Measurements from ENCODE around the gene STX16. TPM values are rescaled to one million over a fixed set of nuclear protein-coding genes. Genes with fewer than 3 reads are reported as not detected.

The STX16 gene
- total RNA-seq, 1 experiment from 2014 or later: 18.4 TPM

DNA sequence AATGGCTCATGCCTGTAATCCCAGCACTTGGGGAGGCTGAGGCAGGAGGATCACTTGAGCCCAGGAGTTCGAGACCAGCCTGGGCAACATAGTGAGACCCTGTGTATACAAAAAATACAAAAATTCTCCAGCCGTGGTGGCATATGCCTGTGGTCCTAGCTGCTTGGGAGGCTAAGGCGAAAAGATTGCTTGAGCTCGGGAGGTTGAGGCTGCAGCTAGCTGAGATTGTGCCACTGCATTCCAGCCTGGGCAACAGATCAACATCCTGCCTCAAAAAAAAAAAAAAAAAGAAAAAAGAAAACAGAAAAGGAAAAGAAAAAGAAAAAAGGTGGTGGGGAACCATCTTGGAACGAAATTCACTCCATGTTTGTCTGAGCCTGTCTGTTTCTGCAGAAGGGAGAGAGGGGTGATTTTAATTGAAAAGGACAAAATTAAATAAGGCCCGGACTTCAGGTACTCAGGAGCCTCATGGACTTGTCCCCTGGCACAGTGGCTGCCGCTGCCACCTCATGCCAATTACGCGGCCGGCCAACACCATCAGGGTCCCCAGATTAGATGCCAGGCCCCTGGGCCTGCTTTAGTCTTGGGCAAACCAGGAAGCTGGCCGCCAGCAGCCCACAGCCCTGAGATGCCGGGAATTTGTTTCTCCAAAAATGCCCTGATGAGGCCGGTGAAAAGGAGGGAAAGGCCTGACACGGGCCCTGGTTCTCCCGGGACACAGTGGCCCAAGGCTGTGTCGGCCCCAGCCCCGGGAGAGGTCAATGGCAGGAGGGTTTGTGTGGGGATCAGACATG, 37.8 kb upstream of the STX16 start:
- Histone ChIP-seq H3K36me3 (replicated peaks; ENCODE audit: control insufficient read depth, insufficient read depth, low read length) (no peaks in the 10 kb centered on the region), H3K4me3 (ENCODE audit: insufficient read depth, low read depth, low read length) (no peak overlapping the region), H3K27me3 (ENCODE audit: control insufficient read depth, insufficient read depth, low read length) (peaks cover 2% of the 10 kb centered on the region; the same call in 1 of the 2 replicates)
- no peak for DNase-seq

DNA sequence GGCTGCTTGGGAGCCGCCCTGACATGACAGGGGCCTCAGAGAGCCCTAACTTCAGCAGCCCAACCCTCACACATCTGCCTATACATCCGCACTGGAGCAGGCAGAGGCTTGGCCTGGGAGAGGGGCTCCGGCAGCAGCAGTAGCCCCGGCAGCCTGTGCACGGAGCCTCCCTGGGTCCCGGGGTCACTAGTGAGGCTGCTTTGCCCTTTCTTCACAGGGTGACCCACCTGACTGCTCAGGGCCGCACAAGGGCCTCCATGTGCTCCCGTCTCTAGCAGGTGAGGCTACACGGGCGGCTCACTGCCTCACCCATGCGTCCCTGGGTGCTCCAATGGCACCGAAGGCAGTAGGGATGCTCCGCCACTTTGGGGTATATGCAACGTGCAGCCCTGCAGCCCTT, 36.7 kb upstream of the STX16 start:
- Histone ChIP-seq H3K27me3 (ENCODE audit: control insufficient read depth, insufficient read depth, low read length) (peaks cover 6% of the 10 kb centered on the region; the same call in 1 of the 2 replicates), H3K4me3 (ENCODE audit: insufficient read depth, low read depth, low read length) (no peak overlapping the region), H3K36me3 (replicated peaks; ENCODE audit: control insufficient read depth, insufficient read depth, low read length) (no peaks in the 10 kb centered on the region)
- no peak for DNase-seq

DNA sequence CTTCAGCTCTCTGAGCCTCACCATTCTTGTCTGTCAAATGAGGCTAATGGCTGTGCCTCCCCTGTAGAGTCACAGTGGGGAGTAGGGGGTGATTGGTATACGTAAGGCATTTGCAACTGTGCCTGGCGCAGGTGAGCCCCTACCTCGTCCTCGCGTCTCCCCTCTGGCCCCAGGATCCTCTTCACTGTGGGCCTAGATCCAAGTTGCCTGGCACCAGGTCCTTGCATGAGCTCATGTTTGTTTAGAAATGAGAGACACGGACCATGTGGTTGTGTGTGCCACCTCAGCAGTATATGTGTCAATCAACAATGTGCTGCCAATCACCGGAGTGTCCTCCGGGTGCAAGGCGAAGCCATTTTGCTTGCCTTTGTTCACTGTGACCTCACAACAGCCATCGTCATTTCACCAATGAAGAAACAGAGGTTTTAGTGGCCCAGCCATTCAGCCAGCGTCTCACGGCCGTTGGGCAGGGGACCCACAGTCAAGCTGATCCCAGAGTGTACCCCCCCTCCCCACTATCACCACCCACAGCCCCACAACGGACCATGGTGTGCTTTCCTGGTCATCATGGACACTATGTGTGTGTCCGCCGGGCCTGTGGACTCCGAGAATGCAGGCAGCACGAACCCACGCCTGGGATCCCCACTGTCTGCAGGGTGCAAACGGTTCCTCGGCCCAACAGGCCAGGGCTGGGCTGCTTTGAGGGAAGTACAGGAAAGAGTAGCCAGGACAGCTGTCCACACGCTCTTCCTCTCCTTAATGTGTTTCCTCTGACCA, 35.9 kb upstream of the STX16 start:
- DNase-seq: no peak
- peaks cover 6% of the 10 kb centered on the region; the same call in 1 of the 2 replicates for H3K27me3 ChIP-seq (ENCODE audit: control insufficient read depth, insufficient read depth, low read length)
- H3K36me3 ChIP-seq (replicated peaks; ENCODE audit: control insufficient read depth, insufficient read depth, low read length): no peaks in the 10 kb centered on the region
- H3K4me3 ChIP-seq (ENCODE audit: insufficient read depth, low read depth, low read length): no peak overlapping the region

DNA sequence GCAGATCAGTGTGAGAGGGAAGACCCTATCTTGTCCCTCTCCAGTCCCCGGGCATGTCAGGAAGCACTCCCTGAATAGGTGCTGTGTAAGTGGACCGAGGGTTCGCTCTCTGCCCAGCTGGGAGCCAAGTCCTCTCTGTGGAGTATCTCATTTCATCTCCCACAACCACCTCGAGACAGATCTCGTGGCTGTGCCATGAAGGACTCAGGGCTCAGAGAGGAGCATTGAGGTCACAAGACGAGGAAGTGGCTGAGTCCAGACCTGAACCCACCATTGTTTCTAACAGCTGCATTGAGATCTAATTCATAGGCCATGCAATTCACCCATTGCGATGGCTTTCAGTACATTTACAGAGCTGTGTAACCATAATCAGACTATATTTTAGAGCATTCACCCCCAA, 34.7 kb upstream of the STX16 start:
- no peak for DNase-seq
- Histone ChIP-seq H3K36me3 (replicated peaks; ENCODE audit: control insufficient read depth, insufficient read depth, low read length) (no peaks in the 10 kb centered on the region), H3K4me3 (ENCODE audit: insufficient read depth, low read depth, low read length) (no peak overlapping the region)

DNA sequence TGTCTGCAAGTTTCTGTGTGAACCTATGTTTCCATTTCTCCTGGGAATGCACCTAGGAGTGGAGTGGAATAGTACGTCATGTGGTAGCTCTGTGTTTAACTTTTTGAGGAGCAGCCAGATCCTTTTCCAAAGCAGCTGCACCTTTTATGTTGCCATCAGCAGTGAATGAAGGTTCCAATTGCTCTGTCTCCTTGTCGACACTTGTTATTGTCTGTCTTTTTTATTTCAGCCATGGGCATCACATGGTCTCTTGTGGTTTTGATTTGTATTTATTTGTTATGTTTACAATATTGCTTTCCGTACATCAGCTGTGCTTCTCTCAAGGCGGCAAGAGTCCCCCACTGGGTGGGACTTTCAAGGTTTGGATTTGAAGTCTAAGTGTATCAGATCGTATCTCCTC, 33.9 kb upstream of the STX16 start:
- no peak for DNase-seq

More for the DNA sequence above, 34.7 kb upstream of the STX16 start:
- H3K27me3 ChIP-seq (ENCODE audit: control insufficient read depth, insufficient read depth, low read length): peaks cover 6% of the 10 kb centered on the region; the same call in 1 of the 2 replicates

DNA sequence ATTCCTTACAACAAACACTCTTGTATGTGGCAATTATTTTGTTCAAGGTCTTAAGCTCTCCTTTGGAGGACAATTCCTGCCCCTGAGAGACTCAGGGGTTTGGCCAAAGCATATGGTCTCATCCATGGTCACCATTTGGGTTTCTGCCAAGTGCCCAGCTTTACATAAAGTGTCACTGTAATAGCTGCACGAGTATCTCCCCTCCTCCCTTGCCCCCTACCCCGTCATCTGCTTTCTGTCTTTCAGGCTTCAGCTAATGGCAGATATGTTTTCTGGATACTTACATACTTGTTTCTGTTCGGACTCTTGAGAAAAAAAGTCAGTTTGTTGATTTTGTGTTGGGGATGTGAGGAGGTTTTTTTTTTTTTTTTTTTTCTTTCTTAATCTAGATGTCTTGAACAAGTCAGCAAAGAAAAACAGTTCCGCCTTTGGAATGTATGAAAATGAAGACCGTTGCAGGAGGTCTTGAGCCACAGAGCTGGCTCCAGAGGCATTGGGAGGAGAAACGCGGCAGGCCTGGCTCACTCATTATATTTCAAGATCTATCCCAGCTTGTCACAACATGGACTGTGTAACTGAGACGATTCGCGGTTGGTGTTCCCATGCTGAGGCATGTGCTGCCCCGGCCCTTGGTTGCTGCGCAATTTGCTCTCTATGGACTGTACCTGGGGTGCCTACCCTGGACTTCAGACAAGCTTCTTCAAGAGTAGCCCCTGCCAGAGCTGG, 32.6 kb upstream of the STX16 start:
- DNase-seq: no peak
- Histone ChIP-seq H3K27me3 (ENCODE audit: control insufficient read depth, insufficient read depth, low read length) (peaks cover 6% of the 10 kb centered on the region; the same call in 1 of the 2 replicates), H3K36me3 (replicated peaks; ENCODE audit: control insufficient read depth, insufficient read depth, low read length) (no peaks in the 10 kb centered on the region), H3K4me3 (ENCODE audit: insufficient read depth, low read depth, low read length) (no peak overlapping the region)

More for the DNA sequence above, 33.9 kb upstream of the STX16 start:
- H3K4me3 ChIP-seq (ENCODE audit: insufficient read depth, low read depth, low read length): no peak overlapping the region
- H3K27me3 ChIP-seq (ENCODE audit: control insufficient read depth, insufficient read depth, low read length): peaks cover 6% of the 10 kb centered on the region; the same call in 1 of the 2 replicates
- no peaks in the 10 kb centered on the region for H3K36me3 ChIP-seq (replicated peaks; ENCODE audit: control insufficient read depth, insufficient read depth, low read length)

DNA sequence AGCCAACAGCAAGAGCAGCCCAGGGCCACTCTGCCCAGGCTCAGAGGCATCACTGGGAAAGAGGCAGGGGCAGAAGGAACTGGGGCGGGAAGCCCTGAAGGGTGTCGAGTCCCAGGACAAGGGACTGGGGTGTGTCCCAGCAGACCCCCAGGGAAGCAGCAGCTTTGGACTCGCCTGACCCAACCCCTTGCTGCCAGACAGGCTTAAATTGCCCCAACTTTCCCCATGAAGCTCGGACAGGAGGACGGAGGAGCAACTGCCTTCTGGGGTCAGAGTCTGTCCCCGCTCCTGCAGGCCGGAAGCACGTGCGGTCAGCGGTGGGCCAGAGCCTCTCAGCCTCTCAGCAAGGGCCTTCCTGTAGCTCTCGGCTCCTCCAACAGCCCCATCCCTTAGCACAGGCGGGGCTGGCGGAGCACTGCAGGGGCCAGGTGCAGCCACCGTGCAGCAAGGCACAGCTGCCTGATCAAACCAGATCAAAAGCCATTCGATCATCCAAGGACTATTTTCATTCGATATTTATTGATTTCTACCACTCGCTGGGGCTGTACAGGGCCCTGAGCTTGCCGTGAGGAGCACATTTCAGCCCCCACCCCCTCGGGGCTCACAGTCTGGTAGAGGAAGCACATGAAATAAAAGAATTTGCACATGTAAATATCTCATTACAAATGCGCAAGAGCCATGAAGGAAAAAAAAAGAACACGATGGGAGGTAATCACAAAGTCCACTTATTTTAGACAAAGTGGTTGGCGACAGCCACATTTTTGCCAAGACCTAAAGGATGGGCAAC, 31.8 kb upstream of the STX16 start:
- Histone ChIP-seq H3K27me3 (ENCODE audit: control insufficient read depth, insufficient read depth, low read length) (peaks cover 6% of the 10 kb centered on the region; the same call in 1 of the 2 replicates), H3K4me3 (ENCODE audit: insufficient read depth, low read depth, low read length) (no peak overlapping the region), H3K36me3 (replicated peaks; ENCODE audit: control insufficient read depth, insufficient read depth, low read length) (no peaks in the 10 kb centered on the region)
- DNase-seq: peak; percentile 86

DNA sequence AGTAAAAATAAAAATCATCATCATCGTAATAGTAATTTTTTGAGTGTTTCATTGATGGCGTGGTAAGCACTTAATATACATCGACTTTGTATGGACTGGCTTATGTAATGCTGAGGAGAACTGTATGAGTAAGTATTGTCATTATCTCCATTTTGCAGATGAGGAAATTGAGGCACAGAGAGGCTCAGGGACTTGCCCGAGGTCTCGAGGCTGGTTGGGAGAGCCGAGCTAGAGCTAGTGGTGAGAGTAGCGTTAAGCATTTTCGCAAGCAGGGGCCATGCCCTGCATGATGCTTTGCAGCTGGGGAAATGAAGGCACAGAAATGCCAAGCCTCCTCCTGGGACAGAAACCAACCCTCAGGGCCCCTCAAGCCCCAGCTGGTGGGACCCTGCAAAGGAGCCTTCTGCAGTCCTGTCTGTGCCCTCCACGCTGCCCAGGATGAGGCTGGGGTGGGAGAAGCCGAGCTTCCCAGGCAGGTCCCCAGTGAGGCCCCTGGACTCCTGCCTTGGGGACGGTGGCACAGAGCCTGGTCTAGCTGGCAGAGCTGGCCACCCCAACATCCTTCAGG, 31.1 kb upstream of the STX16 start:
- DNase-seq: peak; percentile 78
- Histone ChIP-seq H3K36me3 (replicated peaks; ENCODE audit: control insufficient read depth, insufficient read depth, low read length) (no peaks in the 10 kb centered on the region), H3K27me3 (ENCODE audit: control insufficient read depth, insufficient read depth, low read length) (peaks cover 6% of the 10 kb centered on the region; the same call in 1 of the 2 replicates), H3K4me3 (ENCODE audit: insufficient read depth, low read depth, low read length) (no peak overlapping the region)

DNA sequence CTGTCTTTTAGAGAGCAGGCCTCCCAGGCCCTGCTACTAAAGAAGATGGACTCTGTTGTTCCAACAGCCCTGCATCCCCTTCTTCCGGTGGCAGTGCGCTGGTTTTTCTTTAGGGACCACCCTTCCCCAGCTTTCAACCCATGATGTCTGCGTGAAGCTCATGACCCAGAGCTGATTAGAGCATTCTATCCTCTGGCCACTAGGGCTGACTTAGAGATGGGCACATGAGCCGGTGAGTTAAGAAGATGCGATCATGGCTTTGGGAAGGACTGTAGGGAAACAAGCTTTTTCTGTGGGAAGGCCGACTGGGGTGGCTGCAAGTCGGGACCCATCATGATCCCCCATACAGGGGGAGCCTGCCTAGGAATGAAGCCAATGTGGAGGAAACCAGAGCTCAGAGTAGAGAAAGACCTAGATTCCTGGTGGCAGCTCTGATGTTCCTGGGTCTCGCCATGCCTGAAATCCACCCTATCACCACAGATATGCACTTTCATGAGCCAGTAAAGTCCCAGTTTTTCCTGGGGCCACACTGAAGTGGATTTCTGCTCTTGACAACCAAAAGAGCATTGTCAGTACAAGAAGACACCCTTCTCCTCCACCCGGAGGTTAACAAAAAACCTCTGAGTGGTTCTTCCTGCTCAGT, 29.1 kb upstream of the STX16 start:
- Histone ChIP-seq H3K36me3 (replicated peaks; ENCODE audit: control insufficient read depth, insufficient read depth, low read length) (no peaks in the 10 kb centered on the region), H3K4me3 (ENCODE audit: insufficient read depth, low read depth, low read length) (no peak overlapping the region), H3K27me3 (ENCODE audit: control insufficient read depth, insufficient read depth, low read length) (peaks cover 6% of the 10 kb centered on the region; the same call in 1 of the 2 replicates)
- no peak for DNase-seq

DNA sequence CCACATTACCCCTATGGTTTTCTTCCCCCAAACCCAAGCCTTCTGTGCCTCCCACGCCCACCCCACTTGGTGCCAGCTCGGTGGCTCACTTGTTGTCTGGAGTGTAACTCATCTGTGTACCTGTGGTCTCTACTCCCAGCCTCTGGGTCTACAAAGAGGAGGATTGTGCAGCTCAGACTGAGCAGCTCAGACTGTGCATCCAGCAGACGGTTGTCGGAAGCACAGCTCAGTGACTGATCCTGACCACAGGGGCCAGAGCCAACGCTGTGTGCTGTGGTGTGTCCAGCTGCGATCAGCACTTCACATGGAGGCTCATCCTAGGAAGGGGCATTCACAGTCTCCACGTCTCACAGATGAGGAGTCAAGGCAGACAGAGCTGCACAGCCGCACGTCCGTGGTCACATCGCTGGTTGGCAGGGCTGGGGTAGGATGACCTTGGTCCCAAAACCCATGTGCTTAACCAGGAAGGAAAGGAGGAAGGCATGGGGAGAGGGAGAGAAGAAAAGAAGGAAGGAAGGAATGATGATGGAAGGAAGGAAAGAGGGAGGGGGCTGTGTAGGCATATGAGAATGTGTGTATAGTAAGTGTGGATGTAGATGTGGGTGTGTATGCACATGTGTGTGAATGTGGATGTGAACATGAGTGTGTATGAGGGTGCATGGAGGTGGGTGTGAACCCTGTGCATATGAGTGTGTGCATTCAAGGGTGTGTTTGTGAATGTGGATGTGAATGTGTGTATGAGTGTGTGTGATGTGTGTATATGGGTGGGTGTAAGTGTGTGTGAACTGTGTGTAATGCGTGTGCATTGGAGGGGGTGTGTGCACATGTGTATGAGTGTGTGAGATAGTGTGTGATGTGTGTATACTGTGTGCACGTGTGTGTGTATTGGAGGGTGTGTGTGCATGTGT, 28.2 kb upstream of the STX16 start:
- Histone ChIP-seq H3K27me3 (ENCODE audit: control insufficient read depth, insufficient read depth, low read length) (peaks cover 6% of the 10 kb centered on the region; the same call in 1 of the 2 replicates), H3K36me3 (replicated peaks; ENCODE audit: control insufficient read depth, insufficient read depth, low read length) (no peaks in the 10 kb centered on the region), H3K4me3 (ENCODE audit: insufficient read depth, low read depth, low read length) (no peak overlapping the region)
- DNase-seq: no peak

DNA sequence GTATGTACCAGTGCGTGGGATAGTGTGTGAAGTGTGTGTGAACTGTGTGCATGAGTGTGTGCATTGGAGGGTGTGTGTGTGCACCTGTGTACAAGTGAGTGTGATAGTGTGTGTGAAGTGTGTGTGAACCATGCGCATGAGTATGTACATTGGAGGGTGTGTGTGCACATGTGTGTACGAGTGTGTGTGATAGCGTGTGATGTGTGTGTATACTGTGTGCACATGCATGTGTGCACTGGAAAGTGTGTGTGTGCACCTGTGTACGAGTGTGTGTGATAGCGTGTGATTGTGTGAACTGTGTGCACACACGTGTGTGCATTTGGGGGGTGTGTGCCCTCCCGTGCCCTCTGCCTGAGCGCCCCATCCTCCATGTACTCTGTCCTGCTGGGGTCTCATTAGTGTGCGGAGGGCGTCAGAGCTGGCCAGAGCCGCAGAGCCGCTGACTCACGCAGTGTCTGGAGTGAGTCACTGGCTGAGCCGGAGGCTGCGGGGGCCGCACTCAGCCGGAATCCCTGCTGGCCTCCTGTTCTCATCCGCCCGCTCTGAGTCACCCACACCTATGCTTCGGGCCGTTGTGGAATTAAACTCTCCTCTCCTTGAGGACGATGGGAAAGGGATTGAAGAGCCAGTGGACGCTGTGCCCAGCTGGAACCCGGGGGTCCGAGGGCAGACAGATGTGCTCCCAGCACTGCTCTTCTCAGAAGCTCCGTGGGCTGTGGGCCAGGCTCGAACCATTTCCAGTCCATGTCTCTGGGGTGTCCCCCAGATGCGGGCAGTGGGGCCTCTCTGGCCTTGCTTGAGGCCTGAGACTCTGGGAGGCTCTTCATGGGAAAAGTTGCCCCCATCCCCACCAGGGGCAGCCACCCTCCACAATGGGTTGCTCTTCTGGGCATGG, 27.3 kb upstream of the STX16 start:
- Histone ChIP-seq H3K27me3 (ENCODE audit: control insufficient read depth, insufficient read depth, low read length) (peaks cover under 1% of the 10 kb centered on the region; the same call in 1 of the 2 replicates), H3K4me3 (ENCODE audit: insufficient read depth, low read depth, low read length) (no peak overlapping the region), H3K36me3 (replicated peaks; ENCODE audit: control insufficient read depth, insufficient read depth, low read length) (no peaks in the 10 kb centered on the region)
- DNase-seq: no peak

DNA sequence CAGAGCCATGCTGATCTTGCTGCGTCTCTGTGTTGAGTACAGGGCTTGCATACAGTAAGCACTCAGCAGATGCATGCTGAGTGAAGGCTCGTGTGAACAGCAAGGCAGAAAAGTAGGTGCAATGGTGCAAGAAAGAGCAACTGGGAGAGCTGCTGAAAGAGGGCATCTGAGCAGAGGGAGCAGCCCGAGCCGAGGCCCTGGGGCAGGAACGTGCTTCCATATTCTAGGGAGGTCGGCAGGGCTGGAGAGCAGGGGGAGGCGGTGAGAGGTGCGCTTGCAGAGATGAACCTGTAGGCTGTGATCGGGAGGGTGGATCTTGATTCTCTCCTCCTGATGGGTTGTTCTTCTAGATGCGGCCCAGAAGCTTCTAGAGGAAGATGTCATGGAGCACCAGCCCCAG, 26.4 kb upstream of the STX16 start:
- H3K4me3 ChIP-seq (ENCODE audit: insufficient read depth, low read depth, low read length): no peak overlapping the region
- no peaks in the 10 kb centered on the region for H3K36me3 ChIP-seq (replicated peaks; ENCODE audit: control insufficient read depth, insufficient read depth, low read length)
- no peaks in the 10 kb centered on the region for H3K27me3 ChIP-seq (ENCODE audit: control insufficient read depth, insufficient read depth, low read length)
- DNase-seq: no peak
